NT2/D1 (cell line): ENCODE measurements around the gene NRGN.

Experiments used
- DNase-seq: peaks from one replicate; pipeline ENCODE4 v3.0.0-alpha.2; 2011; ENCODE audit warnings: low read depth, low spot score
- H3K27me3 ChIP-seq: 2 replicates; pipeline ENCODE4 v1.6.0; 2011; ENCODE audit warnings: mild to moderate bottlenecking; ENCODE audit not compliant: insufficient read length, insufficient read depth
- H3K36me3 ChIP-seq: 2 replicates; pipeline ENCODE4 v1.6.1; 2011; ENCODE audit warnings: mild to moderate bottlenecking, low read length, mixed read lengths; ENCODE audit not compliant: insufficient read depth, insufficient read length
- H3K4me1 ChIP-seq: 2 replicates; pipeline ENCODE4 v1.5.1; 2011; ENCODE audit not compliant: insufficient read depth, insufficient read length
- H3K4me3 ChIP-seq: 2 replicates; pipeline ENCODE4 v1.5.1; 2011; ENCODE audit warnings: low read depth; ENCODE audit not compliant: insufficient read length
- H3K9ac ChIP-seq: 2 replicates; pipeline ENCODE4 v1.6.0; 2011; ENCODE audit warnings: low read depth; ENCODE audit not compliant: insufficient read length
- H3K9me3 ChIP-seq: 2 replicates; pipeline ENCODE4 v1.5.1; 2011; ENCODE audit warnings: mild to moderate bottlenecking, low read length; ENCODE audit not compliant: insufficient read depth
- SUZ12 ChIP-seq: IDR thresholded peaks from 2 replicates; pipeline ENCODE4 v1.6.1; 2011; ENCODE audit not compliant: insufficient read length, insufficient read depth; ENCODE audit errors: extremely low read depth
- YY1 ChIP-seq: IDR thresholded peaks from 2 replicates; pipeline ENCODE4 v1.6.1; 2011; ENCODE audit not compliant: insufficient read length, insufficient read depth
- ZNF274 ChIP-seq: IDR thresholded peaks from 2 replicates; pipeline ENCODE4 v1.6.1; 2011; ENCODE audit warnings: mild to moderate bottlenecking, low read depth, low read length

The NRGN gene

GRCh38 chr11:124779568-124779967, 39.8 kb downstream of the NRGN start:
- Histone ChIP-seq H3K4me1 (no peaks in the 10 kb centered on the region), H3K36me3 (peaks cover 20% of the 10 kb centered on the region), H3K9ac (no peak overlapping the region), H3K27me3 (no peaks in the 10 kb centered on the region), H3K9me3 (no peaks in the 10 kb centered on the region), H3K4me3 (no peak overlapping the region)
- no peak for DNase-seq
- TF ChIP-seq ZNF274 (no peak), YY1 (no peak), SUZ12 (no peak)

- no peaks in the 10 kb centered on the region for H3K27me3 ChIP-seq
- H3K4me1 ChIP-seq = no peaks in the 10 kb centered on the region
- no peak for DNase-seq
- H3K36me3 ChIP-seq = peaks cover 8% of the 10 kb centered on the region
- H3K9ac ChIP-seq = no peak overlapping the region
- no peaks in the 10 kb centered on the region for H3K9me3 ChIP-seq
- TF ChIP-seq YY1 (no peak), ZNF274 (no peak), SUZ12 (no peak)
- H3K4me3 ChIP-seq = no peak overlapping the region
These were observed 43.3 kb downstream of the NRGN start for GRCh38 chr11:124783002-124783401.

- Histone ChIP-seq H3K4me1 (no peaks in the 10 kb centered on the region), H3K9ac (no peak overlapping the region), H3K4me3 (no peak overlapping the region), H3K36me3 (peaks cover 4% of the 10 kb centered on the region), H3K27me3 (no peaks in the 10 kb centered on the region), H3K9me3 (no peaks in the 10 kb centered on the region)
- DNase-seq = no peak
- no peak for TF ChIP-seq SUZ12
- no peak for TF ChIP-seq YY1
- no peak for TF ChIP-seq ZNF274
These were observed 44.3 kb downstream of the NRGN start for GRCh38 chr11:124784051-124784450.

- Histone ChIP-seq H3K9ac (no peak overlapping the region), H3K4me3 (no peak overlapping the region), H3K9me3 (no peaks in the 10 kb centered on the region), H3K4me1 (no peaks in the 10 kb centered on the region), H3K36me3 (peaks cover 4% of the 10 kb centered on the region), H3K27me3 (no peaks in the 10 kb centered on the region)
- TF ChIP-seq YY1 (no peak), ZNF274 (no peak), SUZ12 (no peak)
- no peak for DNase-seq
These were observed 48.8 kb downstream of the NRGN start for GRCh38 chr11:124788521-124788920.

GRCh38 chr11:124791626-124792341, 52.0 kb downstream of the NRGN start:
- Histone ChIP-seq H3K9ac (no peak overlapping the region), H3K36me3 (no peaks in the 10 kb centered on the region), H3K9me3 (no peaks in the 10 kb centered on the region), H3K4me1 (no peaks in the 10 kb centered on the region), H3K27me3 (no peaks in the 10 kb centered on the region), H3K4me3 (no peak overlapping the region)
- no peak for DNase-seq
- TF ChIP-seq YY1 (no peak), ZNF274 (no peak), SUZ12 (no peak)

- peak; percentile 43 for DNase-seq
- TF ChIP-seq ZNF274 (no peak), SUZ12 (no peak), YY1 (no peak)
- no peaks in the 10 kb centered on the region for H3K4me1 ChIP-seq
These were observed 53.9 kb downstream of the NRGN start for GRCh38 chr11:124793466-124794278.

GRCh38 chr11:124796312-124796711, 56.6 kb downstream of the NRGN start:
- Histone ChIP-seq H3K4me1 (no peaks in the 10 kb centered on the region), H3K9me3 (no peaks in the 10 kb centered on the region), H3K9ac (no peak overlapping the region), H3K4me3 (no peak overlapping the region), H3K27me3 (no peaks in the 10 kb centered on the region), H3K36me3 (no peaks in the 10 kb centered on the region)
- no peak for TF ChIP-seq YY1
- TF ChIP-seq ZNF274 = no peak
- TF ChIP-seq SUZ12 = no peak
- DNase-seq = no peak

More at GRCh38 chr11:124793466-124794278, 53.9 kb downstream of the NRGN start:
- Histone ChIP-seq H3K9ac (no peak overlapping the region), H3K27me3 (no peaks in the 10 kb centered on the region), H3K36me3 (no peaks in the 10 kb centered on the region), H3K9me3 (no peaks in the 10 kb centered on the region), H3K4me3 (no peak overlapping the region)
